H1 (cell line): Measurements from ENCODE around the gene FAM149A. TPM values are rescaled to one million over a fixed set of nuclear protein-coding genes. Genes with fewer than 3 reads are reported as not detected.

Source experiments
- BCL11A ChIP-seq, 2 experiments: IDR thresholded peaks; one replicate each; pipeline ENCODE4 v1.6.1; 2011; ENCODE audit warnings: low read depth in 2 of 2, low read length in 2 of 2, mild to moderate bottlenecking in 2 of 2
- CHD7 ChIP-seq: fragments of 300-600 bp; sonication (generic); IDR thresholded peaks from 2 replicates; pipeline ENCODE4 v1.7.1; 2012; ENCODE audit warnings: low read length, moderate library complexity, mild to moderate bottlenecking, inconsistent platforms; ENCODE audit not compliant: insufficient replicate concordance
- CTBP2 ChIP-seq: IDR thresholded peaks from 2 replicates; pipeline ENCODE4 v1.7.0; 2011; ENCODE audit warnings: borderline replicate concordance, mild to moderate bottlenecking, moderate library complexity, mixed read lengths, low read length; ENCODE audit not compliant: insufficient read depth, insufficient read length
- GABPA ChIP-seq: IDR thresholded peaks from 2 replicates; pipeline ENCODE4 v1.6.1; 2011; ENCODE audit warnings: mild to moderate bottlenecking, low read length, moderate library complexity, borderline replicate concordance; ENCODE audit not compliant: insufficient read depth
- GTF2F1 ChIP-seq: IDR thresholded peaks from 2 replicates; pipeline ENCODE4 v1.6.1; 2012; ENCODE audit warnings: low read depth, low read length, improper control_type of control experiment, borderline replicate concordance
- HDAC6 ChIP-seq: IDR thresholded peaks from one replicate; pipeline ENCODE4 v1.7.1; 2012; ENCODE audit warnings: low read depth, mild to moderate bottlenecking, inconsistent platforms, low read length, moderate library complexity
- JUND ChIP-seq: IDR thresholded peaks from 2 replicates; pipeline ENCODE4 v1.6.1; 2011; ENCODE audit warnings: mild to moderate bottlenecking, improper control_type of control experiment, low read length
- POLR2AphosphoS5 ChIP-seq: IDR thresholded peaks from 2 replicates; pipeline ENCODE4 v1.6.1; 2011; ENCODE audit warnings: low read depth, low read length
- USF2 ChIP-seq: IDR thresholded peaks from 2 replicates; pipeline ENCODE4 v1.6.1; 2011; ENCODE audit warnings: low read length, improper control_type of control experiment
- polyA plus RNA-seq, 7 experiments: library from polyadenylated mRNA; depleted of rRNA in 3 of 7; stranded (reverse) in 5 of 7; unstranded in 2 of 7; fragments of >200 nt in 5 of 7; fragments of 200-250 nt in 2 of 7; gene quantifications; 1 replicate in 5 of 7; 2 replicates in 1 of 7; 4 replicates in 1 of 7; pipeline versions ENCODE4 v1.2.1 to v1.2.3, GENCODE V29; 2011 to 2013; ENCODE audit warnings: missing spikeins in 2 of 7, mixed read lengths in 2 of 7
- total RNA-seq: library from RNA; stranded (reverse); fragmentation: NEBNext Ultra II Directional; extraction: Animal tissue kit (Norgen Biotek cat#: 25700); gene quantifications from 2 replicates; pipeline ENCODE4 v1.2.1, GENCODE V29; 2021

Gene FAM149A
- total and polyA plus RNA-seq, 2 of the 8 experiments (the other 6 are each of a cell fraction or from before 2014, with no cell fraction given), result 6.1 to 8.5 TPM

GRCh38 chr4:186221624-186222023, 117.1 kb downstream of the FAM149A start (continued):
- TF ChIP-seq CHD7 (no peak), BCL11A (IDR thresholded peaks at IDR 0.05; ENCODE audit: low read depth in 2 of 2, low read length in 2 of 2) (no peak), GABPA (no peak), JUND (no peak), CTBP2 (no peak), POLR2AphosphoS5 (no peak), USF2 (no peak), GTF2F1 (no peak), HDAC6 (no peak)
